Medulla oblongata (tissue), 1 donor: ENCODE data around the gene FAM161B.
A peak's percentile ranks its signal among the peaks of the same experiment; 100 is the strongest.
"Not testable (repeated sequence)": the region's sequence is repeated elsewhere in the genome, so short reads cannot be mapped to it uniquely, and the experiment has no call there.

Experiments
- DNase-seq: peaks from one replicate; pipeline ENCODE4 v3.0.0-alpha.2; 2015; ENCODE audit errors: extremely low spot score

Gene FAM161B

GRCh38 chr14:73949752-73950734, at the start of gene FAM161B, which contains the start of gene COQ6:
TSS of gene FAM161B (minus strand) at chr14:73950094. CDS start at chr14:73950026, 68 bp downstream.
TSS of gene COQ6 (plus strand) at chr14:73950302. CDS start at chr14:73950333, 31 bp downstream.
- DNase-seq, result peak; percentile 98

GRCh38 chr14:73998726-73999125, 48.8 kb upstream of the FAM161B start:
- no peak for DNase-seq

GRCh38 chr14:73997944-73998447, 48.1 kb upstream of the FAM161B start:
- no peak for DNase-seq

DNA sequence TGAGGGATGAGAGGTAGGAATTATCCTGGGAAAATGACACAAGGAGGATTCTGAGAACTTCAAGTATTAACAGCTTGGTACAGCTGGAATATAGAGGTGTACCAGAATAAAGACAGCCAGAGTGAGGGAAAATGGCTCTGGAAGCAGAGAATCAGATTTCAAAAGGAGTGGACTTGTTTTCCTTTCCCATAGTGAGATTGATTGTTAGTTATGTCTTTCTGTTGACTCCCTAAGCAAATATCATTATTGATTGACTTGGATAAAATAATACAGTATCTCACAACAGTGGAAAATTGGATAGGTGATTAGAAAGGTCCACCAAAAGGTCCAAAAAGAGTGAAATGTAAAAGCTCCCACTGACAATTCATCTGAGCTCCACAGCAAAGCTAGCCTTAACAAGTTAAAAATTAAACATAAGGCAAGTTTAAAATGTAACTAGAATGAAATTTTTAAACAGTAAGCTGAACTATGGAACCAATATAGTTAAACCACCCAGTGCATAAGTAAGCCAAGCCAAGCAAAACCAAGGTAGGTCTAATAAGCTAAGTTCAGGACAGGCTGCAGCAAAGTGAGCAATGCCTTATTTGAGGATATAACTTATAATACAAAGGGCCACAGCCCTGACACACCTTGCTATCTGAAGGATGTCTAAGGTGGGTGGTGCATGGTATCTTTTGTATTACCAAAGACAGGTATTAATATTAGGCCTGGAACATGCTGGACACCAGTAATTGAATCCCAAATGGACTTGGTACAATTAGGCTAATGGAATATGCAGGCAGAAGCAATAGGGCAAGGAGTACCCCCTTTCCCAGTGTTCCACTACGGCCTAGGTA, 47.4 kb upstream of the FAM161B start:
- DNase-seq, result no peak

- DNase-seq, result no peak
These were observed 46.8 kb upstream of the FAM161B start for GRCh38 chr14:73996731-73997107.

DNA sequence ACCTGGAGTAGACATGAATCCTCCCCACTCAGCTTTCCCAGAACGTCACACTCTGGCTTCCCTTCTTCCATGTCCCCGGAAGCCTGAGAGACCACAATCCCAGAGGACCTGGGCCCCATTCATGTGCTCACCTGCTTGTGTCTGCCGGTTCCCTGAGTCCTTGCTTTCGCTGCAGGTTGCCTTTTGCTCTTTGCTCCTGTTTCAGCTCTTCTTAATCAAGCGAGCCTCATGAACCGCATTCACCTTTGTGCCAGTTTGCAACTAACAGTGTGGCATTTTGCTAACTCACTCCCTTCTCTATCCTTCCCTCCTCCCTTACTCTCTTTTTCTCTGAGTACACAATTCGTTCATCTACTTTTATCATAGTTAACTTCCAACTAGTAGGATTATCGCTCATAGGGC, 46.1 kb upstream of the FAM161B start:
- no peak for DNase-seq

DNA sequence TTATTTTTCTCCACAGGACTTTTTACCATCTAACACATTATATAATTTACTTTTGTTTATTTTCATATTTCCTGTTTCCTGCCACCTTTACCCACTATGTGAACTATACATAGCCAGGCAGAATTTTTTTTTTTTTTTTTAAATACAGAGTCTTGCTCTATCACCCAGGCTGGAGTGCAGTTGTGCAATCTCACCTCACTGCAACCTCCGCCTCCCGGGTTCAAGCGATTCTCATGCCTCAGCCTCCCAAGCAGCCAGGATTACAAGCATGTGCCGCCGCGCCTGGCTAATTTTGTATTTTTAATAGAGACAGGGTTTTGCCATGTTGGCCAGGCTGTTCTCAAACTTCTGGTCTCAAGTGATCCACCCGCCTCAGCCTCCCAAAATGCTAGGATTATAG, 45.0 kb upstream of the FAM161B start:
- not testable (repeated sequence) for DNase-seq

- DNase-seq, result no peak
These were observed 41.2 kb upstream of the FAM161B start for GRCh38 chr14:73991092-73991491.

DNA sequence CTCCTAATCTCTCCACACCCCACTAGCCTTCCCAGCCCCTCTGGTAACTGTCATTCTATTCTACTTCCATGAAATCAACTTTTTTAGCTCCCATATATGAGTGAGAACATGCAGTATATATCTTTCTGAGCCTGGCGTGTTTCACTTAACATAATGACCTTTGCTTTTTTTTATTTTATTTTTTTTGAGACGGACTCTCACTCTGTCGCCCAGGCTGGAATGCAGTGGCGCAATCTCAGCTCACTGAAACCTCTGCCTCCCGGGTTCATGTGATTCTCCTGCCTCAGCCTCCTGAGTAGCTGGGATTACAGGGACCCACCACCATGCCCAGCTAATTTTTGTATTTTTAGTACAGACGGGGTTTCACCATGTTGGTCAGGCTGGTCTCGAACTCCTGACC, 38.8 kb upstream of the FAM161B start:
- not testable (repeated sequence) for DNase-seq

- no peak for DNase-seq
These were observed 38.2 kb upstream of the FAM161B start for GRCh38 chr14:73988065-73988464.

GRCh38 chr14:73977896-73978295, 28.0 kb upstream of the FAM161B start:
- no peak for DNase-seq

DNA sequence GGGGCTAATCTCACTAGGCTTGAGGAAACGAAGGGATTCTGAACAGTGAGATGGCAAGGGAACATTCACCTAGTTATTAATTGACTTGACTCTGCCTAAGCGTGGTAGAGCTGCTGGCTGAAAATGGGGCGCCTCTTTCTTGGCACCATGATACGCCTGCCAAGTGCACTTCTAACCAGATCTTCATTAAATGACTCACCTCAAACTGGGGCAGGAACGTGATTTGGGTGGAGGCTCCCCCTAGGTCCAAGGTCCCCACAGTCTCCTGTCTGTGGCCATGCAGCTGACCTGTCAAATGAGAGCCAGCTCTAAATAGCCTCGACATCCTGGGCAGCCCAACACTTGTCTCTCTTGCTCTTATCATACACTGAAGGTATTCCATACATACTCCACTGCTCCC, 26.2 kb upstream of the FAM161B start:
- no peak for DNase-seq

GRCh38 chr14:73973497-73973896, 23.6 kb upstream of the FAM161B start:
- no peak for DNase-seq

- no peak for DNase-seq
These were observed 19.0 kb upstream of the FAM161B start for GRCh38 chr14:73968885-73969284.

DNA sequence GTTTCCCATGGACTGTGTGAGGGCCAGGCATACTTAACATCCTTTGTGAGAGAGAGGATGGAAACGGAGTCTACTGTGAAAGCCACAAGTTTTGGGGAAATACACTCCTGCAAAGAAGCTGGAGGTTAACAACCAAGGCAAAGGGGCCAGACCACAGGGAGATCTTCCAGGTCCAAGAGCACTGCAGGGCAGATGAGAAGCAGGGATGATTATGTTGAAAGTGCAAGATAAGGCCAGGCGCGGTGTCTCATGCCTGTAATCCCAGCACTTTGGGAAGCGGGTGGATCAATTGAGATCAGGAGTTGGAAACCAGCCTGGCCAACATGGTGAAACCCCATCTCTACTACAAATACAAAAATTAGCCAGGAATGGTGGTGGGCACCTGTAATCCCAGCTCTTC, 15.3 kb upstream of the FAM161B start:
- DNase-seq, result no peak

DNA sequence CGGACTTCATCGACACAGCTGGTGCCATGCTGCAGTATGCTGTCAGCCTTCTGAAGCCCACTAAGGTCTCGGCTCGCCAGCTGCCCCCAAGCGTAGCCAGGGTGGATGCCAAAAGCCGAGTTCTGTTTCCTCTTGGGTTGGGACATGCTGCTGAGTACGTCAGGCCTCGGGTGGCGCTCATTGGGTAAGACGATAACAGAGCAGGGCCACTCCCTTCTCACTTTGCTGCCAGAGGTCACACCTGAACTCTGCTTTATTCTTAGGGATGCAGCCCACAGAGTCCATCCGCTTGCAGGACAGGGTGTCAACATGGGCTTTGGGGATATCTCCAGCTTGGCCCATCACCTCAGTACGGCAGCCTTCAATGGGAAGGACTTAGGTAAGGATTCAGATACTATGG, 11.3 kb upstream of the FAM161B start:
- no peak for DNase-seq

DNA sequence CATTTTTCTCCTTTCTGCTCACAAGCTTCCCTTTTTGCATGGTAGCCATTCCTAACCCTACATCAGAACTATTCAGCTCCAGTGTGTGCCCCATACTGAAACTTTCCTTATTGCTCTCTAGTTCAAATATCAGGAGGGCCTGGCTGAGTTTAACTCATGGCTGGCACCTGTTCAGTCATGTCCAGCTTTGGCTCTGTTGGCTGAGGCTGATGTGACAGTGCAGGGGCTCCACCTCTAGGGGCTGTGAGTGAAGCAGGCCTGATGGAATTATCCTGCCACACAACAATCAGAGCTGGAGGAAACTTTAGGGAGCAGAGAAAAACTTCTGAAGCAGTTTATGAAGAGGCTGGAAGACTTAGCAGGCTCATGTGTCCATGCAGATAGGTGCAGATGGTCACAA, 8.7 kb upstream of the FAM161B start:
- no peak for DNase-seq

- DNase-seq, result no peak
These were observed 5.8 kb upstream of the FAM161B start for GRCh38 chr14:73955674-73956073.

- DNase-seq, result no peak
These were observed 3.8 kb upstream of the FAM161B start for GRCh38 chr14:73953731-73954130.

DNA sequence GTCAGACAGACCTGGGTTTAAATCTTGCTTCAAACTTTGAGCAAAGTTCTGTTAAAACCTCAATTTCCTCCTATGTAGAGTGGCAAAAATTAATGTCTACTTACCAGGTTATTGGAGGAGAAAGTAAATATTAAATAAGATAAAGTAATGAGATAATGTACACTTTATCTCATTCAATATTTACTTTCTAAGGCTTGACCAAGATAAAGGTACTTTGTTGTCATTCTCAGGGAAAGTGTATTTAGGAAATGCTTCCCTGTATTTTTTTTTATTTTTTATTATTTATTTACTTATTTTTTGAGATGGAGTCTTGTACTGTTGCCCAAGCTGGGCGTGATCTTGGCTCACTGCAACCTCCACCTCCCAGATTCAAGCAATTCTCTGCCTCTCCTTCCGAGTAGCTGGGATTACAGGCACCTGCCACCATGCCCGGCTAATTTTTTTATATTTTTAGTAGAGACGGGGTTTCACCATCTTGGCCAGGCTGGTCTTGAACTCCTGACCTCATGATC, 4.7 kb downstream of the FAM161B start:
- no peak for DNase-seq

DNA sequence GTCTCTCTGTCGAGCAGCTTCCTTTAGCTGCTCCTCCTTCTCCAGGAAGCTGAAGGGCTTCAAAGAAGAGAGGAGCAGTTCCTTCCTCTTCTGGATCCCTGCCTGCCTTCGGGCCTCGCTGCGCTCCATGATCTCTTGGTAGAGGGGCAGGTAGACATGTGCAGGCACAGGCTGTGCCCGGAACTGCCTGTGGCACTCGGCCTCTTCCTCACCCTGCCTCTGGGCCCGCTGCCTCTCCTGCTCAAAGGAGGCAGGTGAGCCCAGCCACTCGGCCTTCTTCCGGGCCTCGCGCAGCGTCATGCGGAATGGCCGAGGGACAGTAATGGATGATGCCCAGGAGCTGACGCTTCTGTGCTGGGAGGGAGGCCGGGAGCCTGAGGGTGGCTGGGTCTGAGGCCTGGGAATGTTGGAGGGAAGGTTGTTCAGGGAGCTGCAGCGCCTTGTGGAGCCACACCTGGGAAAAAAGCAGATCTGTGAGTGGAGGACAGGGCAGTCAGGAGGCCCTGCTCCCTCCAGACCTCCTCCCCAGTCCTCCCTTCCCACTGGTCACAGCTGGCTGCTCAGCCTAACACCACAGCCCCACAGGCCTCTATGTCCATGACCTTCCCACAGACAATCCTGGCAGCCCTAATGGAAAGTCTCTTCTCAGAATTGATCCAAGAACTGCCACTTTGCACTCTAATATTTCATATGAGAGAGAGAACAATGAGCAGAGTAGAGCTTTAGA, 5.3 kb downstream of the FAM161B start:
- no peak for DNase-seq
